SK-N-SH (cell line): ENCODE results near the gene CDH23. TPM values are rescaled to one million over a fixed set of nuclear protein-coding genes. Genes with fewer than 3 reads are reported as not detected.

Experiments used
- CTCF ChIA-PET: fragments of 300-600, 350-600 bp; formaldehyde crosslinking; extraction: SDS; loops from one replicate; lab custom pipeline; 2021; lab: Yijun Ruan, JAX
- POLR2A ChIA-PET: fragments of 350-600 bp; sonication (Branson Sonifier 250); formaldehyde crosslinking; extraction: SDS; loops from one replicate; lab custom pipeline; 2020; ENCODE audit warnings: antibody characterized with exemption, inconsistent platforms; lab: Yijun Ruan, JAX
- DNase-seq: peaks from one replicate; pipeline ENCODE4 v3.0.0; 2012
- H2AFZ ChIP-seq: fragments of 200-600 bp; sonication (generic); 2 replicates; pipeline ENCODE4 v1.8.1; 2016; ENCODE audit warnings: antibody characterized with exemption, mild to moderate bottlenecking, low read depth
- H3F3A ChIP-seq: fragments of 200-600 bp; sonication (generic); replicated peaks from 2 replicates; pipeline ENCODE3; 2016; ENCODE audit warnings: antibody characterized with exemption, mild to moderate bottlenecking; ENCODE audit not compliant: insufficient read depth
- H3K27ac ChIP-seq, 2 experiments: fragments of 200-500 bp in 1 of 2; fragments of 200-600 bp in 1 of 2; sonication (Bioruptor generic) in 1 of 2; sonication (generic), shearing (Covaris generic) in 1 of 2; 2 replicates each; pipeline versions ENCODE4 v1.5.1 to v1.6.1; 2014 to 2016; ENCODE audit warnings: low read depth in 2 of 2, inconsistent platforms in 1 of 2, low read length in 1 of 2, mild to moderate bottlenecking in 1 of 2, mixed read lengths in 1 of 2
- H3K27me3 ChIP-seq: fragments of 200-600 bp; sonication (generic), shearing (Covaris generic); 2 replicates; pipeline ENCODE4 v1.6.1; 2016; ENCODE audit warnings: mixed run types; ENCODE audit not compliant: insufficient read depth
- H3K36me3 ChIP-seq, 2 experiments: fragments of 200-500 bp in 1 of 2; fragments of 200-600 bp in 1 of 2; sonication (Bioruptor generic) in 1 of 2; sonication (generic) in 1 of 2; replicated peaks in 1 of 2; 2 replicates each; pipeline versions ENCODE3 to v1.5.1; 2014 to 2016; ENCODE audit warnings: low read length in 1 of 2, mild to moderate bottlenecking in 1 of 2; ENCODE audit not compliant: insufficient read depth in 2 of 2, control insufficient read depth in 1 of 2
- H3K4me1 ChIP-seq, 2 experiments: fragments of 200-500 bp in 1 of 2; fragments of 200-600 bp in 1 of 2; sonication (Bioruptor generic) in 1 of 2; sonication (generic), shearing (Covaris generic) in 1 of 2; 2 replicates each; pipeline versions ENCODE4 v1.5.1 to v1.6.1; 2014 to 2016; ENCODE audit warnings: low read depth in 1 of 2, low read length in 1 of 2, mixed run types in 1 of 2; ENCODE audit not compliant: insufficient read depth in 2 of 2, control insufficient read depth in 1 of 2
- H3K4me2 ChIP-seq: fragments of 200-600 bp; sonication (generic), shearing (Covaris generic); 2 replicates; pipeline ENCODE4 v1.6.1; 2017; ENCODE audit warnings: mixed run types
- H3K4me3 ChIP-seq, 2 experiments: fragments of 200-500 bp in 1 of 2; fragments of 200-600 bp in 1 of 2; sonication (Bioruptor generic) in 1 of 2; sonication (generic), shearing (Covaris generic) in 1 of 2; 2 replicates each; pipeline versions ENCODE4 v1.5.1 to v1.8.1; 2014 to 2016; ENCODE audit warnings: low read depth in 2 of 2, inconsistent platforms in 1 of 2, low read length in 1 of 2, mild to moderate bottlenecking in 1 of 2, mixed read lengths in 1 of 2, moderate library complexity in 1 of 2
- H3K79me2 ChIP-seq: fragments of 200-600 bp; sonication (generic); 2 replicates; pipeline ENCODE4 v1.8.1; 2017; ENCODE audit warnings: mild to moderate bottlenecking; ENCODE audit not compliant: insufficient read depth
- H3K9ac ChIP-seq: fragments of 200-600 bp; sonication (generic); 2 replicates; pipeline ENCODE4 v1.6.1; 2017; ENCODE audit warnings: mixed run types
- H3K9me2 ChIP-seq: fragments of 200-600 bp; sonication (generic); 2 replicates; pipeline ENCODE4 v1.6.1; 2017; ENCODE audit warnings: mixed run types
- H3K9me3 ChIP-seq: fragments of 200-600 bp; sonication (generic); 2 replicates; pipeline ENCODE4 v1.6.1; 2017; ENCODE audit warnings: mixed run types, mild to moderate bottlenecking, moderate library complexity
- H4K20me1 ChIP-seq: fragments of 200-600 bp; sonication (generic); 2 replicates; pipeline ENCODE4 v1.6.1; 2017; ENCODE audit warnings: mild to moderate bottlenecking, mixed run types; ENCODE audit not compliant: insufficient read depth
- ELF1 ChIP-seq: IDR thresholded peaks from 2 replicates; pipeline ENCODE4 v1.4.0; 2012
- FOSL2 ChIP-seq: IDR thresholded peaks from 2 replicates; pipeline ENCODE4 v1.4.0; 2012; ENCODE audit warnings: low read depth, mild to moderate bottlenecking, moderate library complexity, borderline replicate concordance
- FOXM1 ChIP-seq: IDR thresholded peaks from 2 replicates; pipeline ENCODE4 v1.4.0; 2012; ENCODE audit warnings: low read depth, mild to moderate bottlenecking
- GABPA ChIP-seq: IDR thresholded peaks from 2 replicates; pipeline ENCODE4 v1.4.0; 2012; ENCODE audit warnings: low read depth, mild to moderate bottlenecking
- GATA2 ChIP-seq: sonication (generic); formaldehyde crosslinking; IDR thresholded peaks from 2 replicates; pipeline ENCODE4 v1.5.0; 2020; ENCODE audit warnings: mild to moderate bottlenecking, missing genetic modification reagents
- JUND ChIP-seq: IDR thresholded peaks from 2 replicates; pipeline ENCODE4 v1.4.0; 2012
- MAX ChIP-seq: IDR thresholded peaks from 2 replicates; pipeline ENCODE4 v1.4.0; 2012; ENCODE audit warnings: low read depth
- MEF2A ChIP-seq: IDR thresholded peaks from 2 replicates; pipeline ENCODE4 v1.4.0; 2012; ENCODE audit warnings: low read depth, borderline replicate concordance
- NFIC ChIP-seq: IDR thresholded peaks from 2 replicates; pipeline ENCODE4 v1.4.0; 2012; ENCODE audit warnings: borderline replicate concordance
- NRF1 ChIP-seq: IDR thresholded peaks from 2 replicates; pipeline ENCODE4 v1.6.1; 2012; ENCODE audit warnings: low read depth, mild to moderate bottlenecking, low read length
- POLR2AphosphoS5 ChIP-seq: IDR thresholded peaks from 2 replicates; pipeline ENCODE4 v1.6.1; 2012; ENCODE audit warnings: low read depth, low read length
- RAD21 ChIP-seq: IDR thresholded peaks from 2 replicates; pipeline ENCODE4 v1.6.1; 2012; ENCODE audit warnings: mild to moderate bottlenecking, low read length
- RFX5 ChIP-seq: IDR thresholded peaks from 2 replicates; pipeline ENCODE4 v1.6.1; 2012; ENCODE audit warnings: mild to moderate bottlenecking, improper control_type of control experiment, low read length
- SIN3A ChIP-seq: IDR thresholded peaks from 2 replicates; pipeline ENCODE4 v1.6.1; 2012; ENCODE audit warnings: low read depth, mild to moderate bottlenecking, low read length, moderate library complexity, borderline replicate concordance
- SMC3 ChIP-seq: IDR thresholded peaks from 2 replicates; pipeline ENCODE4 v1.6.1; 2012; ENCODE audit warnings: low read depth, low read length, improper control_type of control experiment
- TAF1 ChIP-seq: IDR thresholded peaks from 2 replicates; pipeline ENCODE4 v1.6.1; 2012; ENCODE audit warnings: low read depth, mild to moderate bottlenecking, low read length, moderate library complexity, borderline replicate concordance
- USF1 ChIP-seq: IDR thresholded peaks from 2 replicates; pipeline ENCODE4 v1.4.0; 2012; ENCODE audit warnings: low read depth, borderline replicate concordance
- YY1 ChIP-seq: IDR thresholded peaks from 2 replicates; pipeline ENCODE4 v1.4.0; 2012; ENCODE audit warnings: low read depth, mild to moderate bottlenecking
- WGBS: methylation state at CpG from one replicate; pipeline ENCODE4 v1.1.6; 2017; ENCODE audit warnings: low lambda C conversion rate; 5-methylcytosine and 5-hydroxymethylcytosine counted together
- polyA plus RNA-seq, 3 experiments: library from polyadenylated mRNA; depleted of rRNA; stranded (reverse); fragments of >200 nt; gene quantifications; 2 replicates each; pipeline ENCODE4 v1.2.3, GENCODE V29; 2012
- TF ChIP-seq, protein P1 (sequence below): IDR thresholded peaks from 2 replicates; pipeline ENCODE4; 2012
- TF ChIP-seq, protein P2 (sequence below): fragments of 150-350 bp; IDR thresholded peaks from 2 replicates; pipeline ENCODE4 v1.6.1; 2017; ENCODE audit warnings: antibody characterized with exemption, low read length, low read depth, borderline replicate concordance

Gene CDH23
- polyA plus RNA-seq, 1 of the 3 experiments (the other 2 are of a cell fraction), result 0.03 TPM

- Histone ChIP-seq H3F3A (no peaks in the 10 kb centered on the region), H3K36me3 (no peaks in the 10 kb centered on the region), H3K4me1 (no peaks in the 10 kb centered on the region; a peak in 1 of 4 replicates), H3K9me3 (no peaks in the 10 kb centered on the region), H4K20me1 (no peaks in the 10 kb centered on the region), H3K4me2 (no peak overlapping the region), H3K9me2 (no peaks in the 10 kb centered on the region), H3K79me2 (no peaks in the 10 kb centered on the region), H3K9ac (no peak overlapping the region), H3K27me3 (no peaks in the 10 kb centered on the region), H3K4me3 (no peak overlapping the region), H3K27ac (no peak overlapping the region), H2AFZ (no peak overlapping the region)
- POLR2A ChIA-PET, result no interaction called here
- no peak for DNase-seq
- 39% methylated on average over 5 of the region's 5 CpGs for WGBS
- TF ChIP-seq MAX (no peak), FOSL2 (no peak), YY1 (no peak), TAF1 (no peak), MEF2A (no peak), SMC3 (no peak), FOXM1 (no peak), RFX5 (no peak), GABPA (no peak), GATA2 (CRISPR knock-in tag) (no peak), SIN3A (no peak), NFIC (no peak), RAD21 (no peak), POLR2AphosphoS5 (no peak), ELF1 (no peak)
- TF ChIP-seq, protein P1, sequence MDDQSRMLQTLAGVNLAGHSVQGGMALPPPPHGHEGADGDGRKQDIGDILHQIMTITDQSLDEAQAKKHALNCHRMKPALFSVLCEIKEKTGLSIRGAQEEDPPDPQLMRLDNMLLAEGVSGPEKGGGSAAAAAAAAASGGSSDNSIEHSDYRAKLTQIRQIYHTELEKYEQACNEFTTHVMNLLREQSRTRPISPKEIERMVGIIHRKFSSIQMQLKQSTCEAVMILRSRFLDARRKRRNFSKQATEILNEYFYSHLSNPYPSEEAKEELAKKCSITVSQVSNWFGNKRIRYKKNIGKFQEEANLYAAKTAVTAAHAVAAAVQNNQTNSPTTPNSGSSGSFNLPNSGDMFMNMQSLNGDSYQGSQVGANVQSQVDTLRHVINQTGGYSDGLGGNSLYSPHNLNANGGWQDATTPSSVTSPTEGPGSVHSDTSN, result no peak
- CTCF ChIA-PET, result interaction anchor here (0.7 to 5.1 kb wide), 9 partner anchors 15 to 379 kb away, joined by 3 to 29 read pairs (median 4); no protein-coding TSS in a partner anchor
Measured at GRCh38 chr10:71693377-71693776, 296.7 kb downstream of the CDH23 start.

DNA sequence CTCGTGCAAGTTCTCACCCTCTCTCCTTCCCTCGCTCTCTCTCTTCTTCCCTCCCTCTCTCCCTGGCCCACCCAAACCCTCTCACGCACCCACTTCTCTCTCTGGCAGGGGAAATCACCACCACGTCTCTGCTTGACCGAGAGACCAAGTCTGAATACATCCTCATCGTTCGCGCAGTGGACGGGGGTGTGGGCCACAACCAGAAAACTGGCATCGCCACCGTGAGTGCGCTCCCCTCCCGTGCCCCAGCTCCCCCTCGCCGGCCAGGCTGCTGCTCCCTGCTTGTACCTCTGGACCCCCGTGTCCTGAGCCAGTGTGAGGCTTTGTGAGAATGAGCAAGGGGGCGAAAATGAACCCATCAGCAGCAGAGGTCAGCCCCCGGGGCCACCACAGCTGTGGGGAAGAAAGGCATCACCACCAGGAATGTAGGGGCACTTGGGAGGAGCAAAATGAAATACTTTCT lies 297.4 kb downstream of the CDH23 start:
- H3K9me2 ChIP-seq, result no peaks in the 10 kb centered on the region
- no peak overlapping the region for H2AFZ ChIP-seq
- H3K9ac ChIP-seq, result no peak overlapping the region
- no peaks in the 10 kb centered on the region for H3F3A ChIP-seq
- CTCF ChIA-PET, result interaction anchor here (0.8 to 8.7 kb wide), 8 partner anchors 17 to 379 kb away, joined by 3 to 195 read pairs (median 4); no protein-coding TSS in a partner anchor
- no peaks in the 10 kb centered on the region for H3K9me3 ChIP-seq
- 0 out of 2 replicates have a peak, but pooled peaks cover 2% of the 10 kb centered on the region for H3K27me3 ChIP-seq
- no peaks in the 10 kb centered on the region; a peak in 1 of 4 replicates for H3K4me1 ChIP-seq
- no peaks in the 10 kb centered on the region for H4K20me1 ChIP-seq
- POLR2A ChIA-PET, result no interaction called here
- H3K36me3 ChIP-seq, result no peaks in the 10 kb centered on the region
- 86% methylated on average over 17 of the region's 18 CpGs for WGBS
- no peaks in the 10 kb centered on the region for H3K79me2 ChIP-seq
- TF ChIP-seq SIN3A (no peak), USF1 (no peak), RFX5 (no peak), POLR2AphosphoS5 (no peak), JUND (no peak), TAF1 (no peak), NRF1 (no peak)
- TF ChIP-seq, protein P1, result no peak
- TF ChIP-seq, protein P2, sequence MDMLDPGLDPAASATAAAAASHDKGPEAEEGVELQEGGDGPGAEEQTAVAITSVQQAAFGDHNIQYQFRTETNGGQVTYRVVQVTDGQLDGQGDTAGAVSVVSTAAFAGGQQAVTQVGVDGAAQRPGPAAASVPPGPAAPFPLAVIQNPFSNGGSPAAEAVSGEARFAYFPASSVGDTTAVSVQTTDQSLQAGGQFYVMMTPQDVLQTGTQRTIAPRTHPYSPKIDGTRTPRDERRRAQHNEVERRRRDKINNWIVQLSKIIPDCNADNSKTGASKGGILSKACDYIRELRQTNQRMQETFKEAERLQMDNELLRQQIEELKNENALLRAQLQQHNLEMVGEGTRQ, result no peak
- TF ChIP-seq, all 33 proteins: peak for 0
- no peak overlapping the region for H3K4me3 ChIP-seq
- H3K27ac ChIP-seq, result no peak overlapping the region
- H3K4me2 ChIP-seq, result no peak overlapping the region
- no peak for DNase-seq
